Neural cell (in vitro differentiated cells): ENCODE measurements around the gene REST. TPM values are rescaled to one million over a fixed set of nuclear protein-coding genes. Genes with fewer than 3 reads are reported as not detected.

Experiments
- H2AFZ ChIP-seq: fragments of 200-600, 300-800 bp; sonication (generic), shearing (Covaris generic); 2 replicates; pipeline ENCODE4 v1.6.0; 2014; ENCODE audit warnings: low read depth, mild to moderate bottlenecking, antibody characterized with exemption, low read length, moderate library complexity
- H3F3A ChIP-seq: fragments of 200-600 bp; shearing (Covaris generic); 2 replicates; pipeline ENCODE4 v1.6.1; 2016; ENCODE audit warnings: mild to moderate bottlenecking, moderate library complexity, mixed read lengths, antibody characterized with exemption, low read length; ENCODE audit not compliant: insufficient read depth, poor library complexity, severe bottlenecking
- H3K27ac ChIP-seq: fragments of 200-600, 300-800 bp; sonication (generic), shearing (Covaris generic); 2 replicates; pipeline ENCODE4 v1.5.1; 2014; ENCODE audit warnings: mild to moderate bottlenecking, low read length, moderate library complexity
- H3K27me3 ChIP-seq: fragments of 300-800, 200-600 bp; sonication (generic), shearing (Covaris generic); 2 replicates; pipeline ENCODE4 v1.6.0; 2014; ENCODE audit warnings: mild to moderate bottlenecking, low read depth, low read length, moderate library complexity; ENCODE audit not compliant: insufficient read depth
- H3K36me3 ChIP-seq: fragments of 300-800, 200-600 bp; sonication (generic), shearing (Covaris generic); 2 replicates; pipeline ENCODE4 v1.5.1; 2014; ENCODE audit warnings: mild to moderate bottlenecking, antibody characterized with exemption, low read length, moderate library complexity; ENCODE audit not compliant: insufficient read depth
- H3K4me2 ChIP-seq: fragments of 300-800, 200-600 bp; sonication (generic), shearing (Covaris generic); 2 replicates; pipeline ENCODE4 v1.6.0; 2014; ENCODE audit warnings: mild to moderate bottlenecking, low read length
- H3K4me3 ChIP-seq: fragments of 300-800, 200-600 bp; sonication (generic), shearing (Covaris generic); 2 replicates; pipeline ENCODE4 v1.5.1; 2014; ENCODE audit warnings: mild to moderate bottlenecking, low read length, moderate library complexity
- H3K79me2 ChIP-seq: fragments of 200-600 bp; shearing (Covaris generic); replicated peaks from 2 replicates; pipeline ENCODE4 v1.6.0; 2014; ENCODE audit warnings: mild to moderate bottlenecking, low read length, moderate library complexity; ENCODE audit not compliant: insufficient read depth
- H3K9ac ChIP-seq: fragments of 300-800, 200-600 bp; sonication (generic), shearing (Covaris generic); 2 replicates; pipeline ENCODE4 v1.6.1; 2016; ENCODE audit warnings: mild to moderate bottlenecking, low read length, mixed read lengths
- H3K9me2 ChIP-seq: fragments of 200-600 bp; shearing (Covaris generic); 2 replicates; pipeline ENCODE4 v1.6.1; 2016; ENCODE audit warnings: mild to moderate bottlenecking, low read length, mixed read lengths; ENCODE audit not compliant: insufficient read depth
- H3K9me3 ChIP-seq: fragments of 200-600, 300-800 bp; sonication (generic), shearing (Covaris generic); 2 replicates; pipeline ENCODE4 v1.6.1; 2016; ENCODE audit warnings: mild to moderate bottlenecking, mixed run types, low read length, moderate library complexity, mixed read lengths
- H4K20me1 ChIP-seq: fragments of 200-600 bp; shearing (Covaris generic); 2 replicates; pipeline ENCODE4 v1.6.1; 2016; ENCODE audit warnings: mild to moderate bottlenecking, mixed run types; ENCODE audit not compliant: insufficient read depth
- EP300 ChIP-seq: fragments of 450-650 bp; conservative IDR thresholded peaks from 2 replicates; pipeline ENCODE4 v1.6.1; 2014; ENCODE audit warnings: antibody characterized with exemption, mild to moderate bottlenecking, moderate library complexity; ENCODE audit not compliant: poor library complexity, severe bottlenecking
- EZH2 ChIP-seq: fragments of 200-600, 300-800 bp; shearing (Covaris generic), sonication (generic); IDR thresholded peaks from 2 replicates; pipeline ENCODE4 v1.6.1; 2014; ENCODE audit warnings: antibody characterized with exemption, low read length, borderline replicate concordance, mild to moderate bottlenecking; ENCODE audit not compliant: insufficient read depth, poor library complexity, severe bottlenecking
- MXI1 ChIP-seq: fragments of 450-650 bp; conservative IDR thresholded peaks from 2 replicates; pipeline ENCODE4 v1.6.1; 2014; ENCODE audit warnings: antibody characterized with exemption, mild to moderate bottlenecking; ENCODE audit not compliant: poor library complexity, severe bottlenecking
- POLR2AphosphoS5 ChIP-seq: IDR thresholded peaks from 2 replicates; pipeline ENCODE4 v1.6.1; 2012
- RAD21 ChIP-seq: fragments of 450-650 bp; conservative IDR thresholded peaks from 2 replicates; pipeline ENCODE4 v1.6.1; 2014; ENCODE audit warnings: antibody characterized with exemption, mild to moderate bottlenecking, moderate library complexity
- SMC3 ChIP-seq: fragments of 450-650 bp; conservative IDR thresholded peaks from 2 replicates; pipeline ENCODE4 v1.6.1; 2014; ENCODE audit warnings: antibody characterized with exemption, mild to moderate bottlenecking, moderate library complexity; ENCODE audit not compliant: poor library complexity
- TAF1 ChIP-seq: IDR thresholded peaks from 2 replicates; pipeline ENCODE4 v1.6.1; 2012; ENCODE audit warnings: low read depth
- polyA plus RNA-seq: library from polyadenylated mRNA; depleted of rRNA; stranded (reverse); fragments of >200 nt; gene quantifications from 2 replicates; pipeline ENCODE4 v1.2.3, GENCODE V29; 2014
- TF ChIP-seq, protein P1 (sequence below): IDR thresholded peaks from 2 replicates; pipeline ENCODE4 v1.6.1; 2012; ENCODE audit warnings: borderline replicate concordance
- TF ChIP-seq, protein P2 (sequence below): fragments of 450-650 bp; IDR thresholded peaks from 2 replicates; pipeline ENCODE4 v1.5.1; 2014; ENCODE audit warnings: antibody characterized with exemption, mild to moderate bottlenecking, moderate library complexity; ENCODE audit not compliant: poor library complexity, severe bottlenecking

REST gene
- polyA plus RNA-seq, 1 donor from 2014 or later, result 3.2 TPM

DNA sequence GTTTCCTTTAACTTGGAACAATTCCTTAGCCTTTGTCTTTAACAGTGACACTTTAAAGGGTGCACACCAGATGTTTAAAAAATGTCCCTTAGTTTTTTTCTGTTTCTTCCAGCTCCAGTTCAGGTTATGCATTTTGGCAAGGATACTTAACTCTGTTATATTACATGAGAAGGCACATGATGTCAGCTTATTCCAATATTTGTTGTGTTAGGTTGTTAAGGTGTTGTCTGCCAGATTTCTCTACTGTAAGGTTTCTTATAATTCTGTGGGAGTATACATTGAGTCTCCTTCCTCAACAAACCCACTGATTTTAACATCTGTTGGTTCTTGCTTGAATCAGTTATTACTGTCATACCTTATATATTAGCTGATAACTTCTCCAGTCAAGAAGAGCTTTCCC is 33.3 kb downstream of the REST start:
- H3F3A ChIP-seq, result no peaks in the 10 kb centered on the region
- no peaks in the 10 kb centered on the region for H3K27me3 ChIP-seq
- H3K9ac ChIP-seq, result no peak overlapping the region
- H3K9me3 ChIP-seq, result no peaks in the 10 kb centered on the region
- no peak overlapping the region for H3K4me3 ChIP-seq
- no peak overlapping the region for H3K27ac ChIP-seq
- no peaks in the 10 kb centered on the region for H3K9me2 ChIP-seq
- H3K79me2 ChIP-seq, result no peaks in the 10 kb centered on the region
- no peak overlapping the region for H3K4me2 ChIP-seq
- no peaks in the 10 kb centered on the region for H3K36me3 ChIP-seq
- H2AFZ ChIP-seq, result no peak overlapping the region
- TF ChIP-seq EZH2, result no peak
- TF ChIP-seq, protein P1, sequence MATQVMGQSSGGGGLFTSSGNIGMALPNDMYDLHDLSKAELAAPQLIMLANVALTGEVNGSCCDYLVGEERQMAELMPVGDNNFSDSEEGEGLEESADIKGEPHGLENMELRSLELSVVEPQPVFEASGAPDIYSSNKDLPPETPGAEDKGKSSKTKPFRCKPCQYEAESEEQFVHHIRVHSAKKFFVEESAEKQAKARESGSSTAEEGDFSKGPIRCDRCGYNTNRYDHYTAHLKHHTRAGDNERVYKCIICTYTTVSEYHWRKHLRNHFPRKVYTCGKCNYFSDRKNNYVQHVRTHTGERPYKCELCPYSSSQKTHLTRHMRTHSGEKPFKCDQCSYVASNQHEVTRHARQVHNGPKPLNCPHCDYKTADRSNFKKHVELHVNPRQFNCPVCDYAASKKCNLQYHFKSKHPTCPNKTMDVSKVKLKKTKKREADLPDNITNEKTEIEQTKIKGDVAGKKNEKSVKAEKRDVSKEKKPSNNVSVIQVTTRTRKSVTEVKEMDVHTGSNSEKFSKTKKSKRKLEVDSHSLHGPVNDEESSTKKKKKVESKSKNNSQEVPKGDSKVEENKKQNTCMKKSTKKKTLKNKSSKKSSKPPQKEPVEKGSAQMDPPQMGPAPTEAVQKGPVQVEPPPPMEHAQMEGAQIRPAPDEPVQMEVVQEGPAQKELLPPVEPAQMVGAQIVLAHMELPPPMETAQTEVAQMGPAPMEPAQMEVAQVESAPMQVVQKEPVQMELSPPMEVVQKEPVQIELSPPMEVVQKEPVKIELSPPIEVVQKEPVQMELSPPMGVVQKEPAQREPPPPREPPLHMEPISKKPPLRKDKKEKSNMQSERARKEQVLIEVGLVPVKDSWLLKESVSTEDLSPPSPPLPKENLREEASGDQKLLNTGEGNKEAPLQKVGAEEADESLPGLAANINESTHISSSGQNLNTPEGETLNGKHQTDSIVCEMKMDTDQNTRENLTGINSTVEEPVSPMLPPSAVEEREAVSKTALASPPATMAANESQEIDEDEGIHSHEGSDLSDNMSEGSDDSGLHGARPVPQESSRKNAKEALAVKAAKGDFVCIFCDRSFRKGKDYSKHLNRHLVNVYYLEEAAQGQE, result no peak
- TF ChIP-seq POLR2AphosphoS5, result no peak
- TF ChIP-seq MXI1, result no peak
- no peak for TF ChIP-seq SMC3
- TF ChIP-seq EP300, result no peak
- no peak for TF ChIP-seq TAF1
- no peak for TF ChIP-seq RAD21
- TF ChIP-seq, protein P2, sequence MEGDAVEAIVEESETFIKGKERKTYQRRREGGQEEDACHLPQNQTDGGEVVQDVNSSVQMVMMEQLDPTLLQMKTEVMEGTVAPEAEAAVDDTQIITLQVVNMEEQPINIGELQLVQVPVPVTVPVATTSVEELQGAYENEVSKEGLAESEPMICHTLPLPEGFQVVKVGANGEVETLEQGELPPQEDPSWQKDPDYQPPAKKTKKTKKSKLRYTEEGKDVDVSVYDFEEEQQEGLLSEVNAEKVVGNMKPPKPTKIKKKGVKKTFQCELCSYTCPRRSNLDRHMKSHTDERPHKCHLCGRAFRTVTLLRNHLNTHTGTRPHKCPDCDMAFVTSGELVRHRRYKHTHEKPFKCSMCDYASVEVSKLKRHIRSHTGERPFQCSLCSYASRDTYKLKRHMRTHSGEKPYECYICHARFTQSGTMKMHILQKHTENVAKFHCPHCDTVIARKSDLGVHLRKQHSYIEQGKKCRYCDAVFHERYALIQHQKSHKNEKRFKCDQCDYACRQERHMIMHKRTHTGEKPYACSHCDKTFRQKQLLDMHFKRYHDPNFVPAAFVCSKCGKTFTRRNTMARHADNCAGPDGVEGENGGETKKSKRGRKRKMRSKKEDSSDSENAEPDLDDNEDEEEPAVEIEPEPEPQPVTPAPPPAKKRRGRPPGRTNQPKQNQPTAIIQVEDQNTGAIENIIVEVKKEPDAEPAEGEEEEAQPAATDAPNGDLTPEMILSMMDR, result no peak
- no peaks in the 10 kb centered on the region for H4K20me1 ChIP-seq

DNA sequence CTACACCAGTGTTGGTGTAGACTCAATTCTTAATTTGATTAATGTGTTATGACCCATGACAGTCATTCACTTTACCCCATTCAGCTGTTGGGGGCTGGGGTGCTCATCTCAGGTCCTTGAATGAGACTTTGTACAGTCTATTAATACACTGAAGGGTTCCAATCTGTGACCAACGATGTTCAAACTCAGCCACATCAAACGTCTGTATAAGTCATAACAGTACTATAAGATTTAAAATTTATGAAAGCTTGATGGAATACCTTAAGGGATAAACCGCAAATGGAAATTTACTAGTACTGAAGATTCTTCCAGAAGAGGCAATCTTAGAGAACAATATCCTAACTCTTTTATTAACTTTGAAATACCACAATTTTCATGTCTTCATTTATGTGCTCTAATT is 33.7 kb downstream of the REST start:
- no peak for TF ChIP-seq RAD21
- TF ChIP-seq SMC3, result no peak
- TF ChIP-seq POLR2AphosphoS5, result no peak
- no peak for TF ChIP-seq EZH2
- TF ChIP-seq, protein P1, result no peak
- TF ChIP-seq TAF1, result no peak
- TF ChIP-seq MXI1, result no peak
- TF ChIP-seq, protein P2, result no peak
- TF ChIP-seq EP300, result no peak
- no peaks in the 10 kb centered on the region for H3K9me3 ChIP-seq
- H3K27me3 ChIP-seq, result no peaks in the 10 kb centered on the region
- H3K36me3 ChIP-seq, result no peaks in the 10 kb centered on the region
- no peak overlapping the region for H2AFZ ChIP-seq
- H3K79me2 ChIP-seq, result no peaks in the 10 kb centered on the region
- H3F3A ChIP-seq, result no peaks in the 10 kb centered on the region
- no peak overlapping the region for H3K4me2 ChIP-seq
- no peaks in the 10 kb centered on the region for H4K20me1 ChIP-seq
- no peak overlapping the region for H3K9ac ChIP-seq
- no peak overlapping the region for H3K27ac ChIP-seq
- H3K4me3 ChIP-seq, result no peak overlapping the region
- H3K9me2 ChIP-seq, result no peaks in the 10 kb centered on the region
